HG03103 (cell line): ENCODE measurements around the gene CUBN.
"Not testable (repeated sequence)": the region's sequence is repeated elsewhere in the genome, so short reads cannot be mapped to it uniquely, and the experiment has no call there.

Experiments used
- ATAC-seq: cut with Tn5 transposase; IDR thresholded peaks from one replicate; pipeline ENCODE4 v1.9.1; 2021; ENCODE audit warnings: low read depth; ENCODE audit not compliant: unreplicated experiment

The CUBN gene

GRCh38 chr10:17022466-17022825 lies 107.2 kb downstream of the CUBN start:
- no peak for ATAC-seq

- ATAC-seq: no peak
Observed at GRCh38 chr10:17021656-17022465, 107.8 kb downstream of the CUBN start.

GRCh38 chr10:17019696-17020095 lies 109.9 kb downstream of the CUBN start:
- no peak for ATAC-seq

GRCh38 chr10:17013131-17013983 lies 116.3 kb downstream of the CUBN start:
- ATAC-seq: not testable (repeated sequence)

- not testable (repeated sequence) for ATAC-seq
Observed at GRCh38 chr10:17012731-17013130, 116.9 kb downstream of the CUBN start.

- ATAC-seq: no peak
Observed at GRCh38 chr10:17010363-17011145, 119.1 kb downstream of the CUBN start.

GRCh38 chr10:17009212-17009700 lies 120.4 kb downstream of the CUBN start:
- ATAC-seq: no peak

- no peak for ATAC-seq
Observed at GRCh38 chr10:17007418-17007770, 122.2 kb downstream of the CUBN start.

GRCh38 chr10:17006631-17007417 lies 122.8 kb downstream of the CUBN start:
- ATAC-seq: no peak

GRCh38 chr10:17005621-17006566 lies 123.7 kb downstream of the CUBN start:
- ATAC-seq: no peak

GRCh38 chr10:17004801-17005380 lies 124.7 kb downstream of the CUBN start:
- no peak for ATAC-seq

- ATAC-seq: no peak
Observed at GRCh38 chr10:17003651-17004286, 125.8 kb downstream of the CUBN start.

GRCh38 chr10:17003151-17003550 lies 126.5 kb downstream of the CUBN start:
- ATAC-seq: no peak

- ATAC-seq: peak; percentile 53
Observed at GRCh38 chr10:17001961-17002749, 127.5 kb downstream of the CUBN start.

- ATAC-seq: no peak
Observed at GRCh38 chr10:17001297-17001744, 128.3 kb downstream of the CUBN start.

- ATAC-seq: no peak
Observed at GRCh38 chr10:16999665-17000451, 129.8 kb downstream of the CUBN start.
